Activated CD8-positive, alpha-beta memory T cell treated with anti-CD3 and anti-CD28 coated beads for 36 hours (primary cell): Measurements from ENCODE around the gene CENPO. TPM values are rescaled to one million over a fixed set of nuclear protein-coding genes. Genes with fewer than 3 reads are reported as not detected.

Experiments
- CTCF ChIA-PET: fragments of 350-600 bp; sonication (Branson Sonifier 250); formaldehyde crosslinking; loops from one replicate; lab custom pipeline; 2021; ENCODE audit warnings: antibody characterized with exemption; lab: Charles Lee
- POLR2A ChIA-PET: fragments of 350-600 bp; sonication (Branson Sonifier 250); formaldehyde crosslinking; loops from one replicate; lab custom pipeline; 2021; ENCODE audit warnings: antibody characterized with exemption; lab: Charles Lee
- total RNA-seq, 2 experiments: library from RNA; stranded (reverse); gene quantifications; one replicate each; pipeline ENCODE4 v1.2.3, GENCODE V29; 2021

The CENPO gene
- total RNA-seq, 2 experiments from 2014 or later = 47.5 to 49.6 TPM

DNA sequence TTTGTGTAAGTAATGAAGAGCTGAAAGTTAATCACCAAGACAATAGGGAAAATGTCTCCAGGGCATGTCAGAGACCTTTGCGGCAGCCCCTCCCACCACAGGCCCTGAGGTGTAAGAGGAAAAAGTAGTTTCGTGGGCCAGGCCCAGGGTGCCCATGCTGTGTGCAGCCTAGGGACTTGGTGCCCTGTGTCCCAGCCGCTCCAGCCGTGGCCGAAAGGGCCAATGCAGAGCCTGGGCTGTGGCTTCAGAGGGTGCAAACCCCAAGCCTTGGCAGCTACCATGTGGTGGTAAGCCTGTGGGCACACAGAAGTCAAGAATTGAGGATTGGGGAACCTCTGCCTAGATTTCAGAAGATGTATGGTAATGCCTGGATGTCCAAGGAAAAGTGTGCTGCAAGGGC lies 52.5 kb downstream of the CENPO start:
- POLR2A ChIA-PET = no interaction called here
- CTCF ChIA-PET = no interaction called here

DNA sequence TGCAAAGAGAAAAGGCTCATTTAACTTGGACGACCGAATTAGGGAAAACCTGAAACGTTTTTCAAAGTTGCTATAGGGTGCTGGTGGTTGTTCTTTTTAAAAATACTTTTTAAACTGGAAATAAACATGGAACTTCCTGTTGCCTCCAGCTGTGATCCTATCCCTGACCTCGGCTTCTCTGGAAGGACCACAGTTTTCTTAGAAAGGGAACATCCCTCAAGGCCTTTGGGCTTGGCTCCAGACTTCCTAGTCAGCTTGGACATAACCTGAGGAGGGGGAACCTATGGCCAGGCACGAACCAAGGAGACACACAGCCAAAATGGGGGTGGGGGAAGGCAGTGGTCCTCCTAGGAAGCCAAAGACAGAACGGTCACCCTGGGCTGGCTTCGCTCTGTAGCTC lies 57.7 kb downstream of the CENPO start:
- ChIA-PET POLR2A (no interaction called here), CTCF (no interaction called here)

DNA sequence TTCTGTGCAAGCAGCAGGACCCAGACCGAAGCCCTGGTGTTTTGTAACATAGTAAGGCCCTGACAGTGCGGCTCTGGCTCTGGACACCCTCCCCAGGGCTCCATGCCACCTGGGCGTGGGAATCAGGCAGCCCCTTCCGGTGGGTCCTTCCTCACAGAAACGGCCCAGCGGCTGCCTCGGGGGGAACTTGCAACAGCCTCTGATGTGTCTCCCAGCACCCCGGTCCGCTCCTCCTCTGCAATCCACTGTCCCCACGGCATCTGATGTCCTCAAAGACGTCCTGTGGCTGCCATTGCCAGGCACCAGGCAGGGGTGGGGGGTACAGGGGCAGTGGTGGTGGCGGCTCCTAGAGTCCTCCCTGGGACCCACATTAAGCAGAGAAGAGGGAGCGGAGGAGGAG lies 58.8 kb downstream of the CENPO start:
- POLR2A ChIA-PET = no interaction called here

DNA sequence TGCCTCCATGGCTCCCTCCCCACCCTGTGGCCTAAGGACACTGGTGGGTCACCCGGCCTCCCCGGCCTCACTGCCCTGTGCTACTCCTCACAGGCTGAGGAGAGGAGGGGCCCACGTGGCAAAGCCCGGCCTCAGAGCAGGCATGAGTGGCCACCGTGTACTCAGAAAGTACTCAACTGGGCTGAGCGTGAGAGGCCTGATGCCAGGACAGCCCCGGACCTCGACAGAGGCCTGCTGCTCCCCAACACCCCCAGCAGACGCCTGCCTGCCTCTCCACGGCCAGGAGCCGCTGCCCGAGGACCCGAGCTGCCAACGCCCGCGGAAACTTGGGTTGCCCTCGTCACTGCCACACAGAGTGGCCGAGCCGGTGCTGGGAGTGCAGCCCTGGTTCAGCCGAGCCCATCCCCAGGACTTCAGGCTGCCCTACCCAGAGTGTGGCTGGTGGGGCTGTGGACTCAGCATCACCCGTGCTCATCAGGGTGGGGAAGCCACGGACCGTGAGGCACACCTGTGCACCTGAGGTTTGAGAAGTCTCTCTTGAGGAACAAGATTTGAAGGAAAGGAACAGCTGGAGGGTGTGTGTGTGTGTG lies 59.3 kb downstream of the CENPO start:
- POLR2A ChIA-PET = no interaction called here
- CTCF ChIA-PET = no interaction called here

More for the DNA sequence above, 58.8 kb downstream of the CENPO start:
- CTCF ChIA-PET = no interaction called here

DNA sequence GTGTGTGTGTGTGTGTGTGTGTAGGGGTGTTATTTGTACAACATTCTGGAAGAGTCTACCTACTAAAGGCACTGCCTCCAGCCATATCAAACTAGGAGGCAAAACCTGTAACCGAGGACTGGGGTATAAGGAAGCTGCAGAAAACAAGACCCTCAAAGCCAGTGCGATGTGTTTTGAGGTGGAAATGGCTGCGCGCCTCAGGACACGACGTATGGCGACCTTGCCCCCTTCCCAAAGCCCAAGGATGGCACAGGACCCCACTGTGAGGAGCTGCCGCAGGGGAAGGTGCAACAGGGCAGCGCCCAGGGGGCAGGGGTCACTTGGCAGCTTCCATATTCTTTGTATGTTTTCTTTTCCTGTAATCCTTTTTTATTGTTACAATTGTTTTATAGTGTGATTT lies 59.8 kb downstream of the CENPO start:
- ChIA-PET POLR2A (no interaction called here), CTCF (no interaction called here)

DNA sequence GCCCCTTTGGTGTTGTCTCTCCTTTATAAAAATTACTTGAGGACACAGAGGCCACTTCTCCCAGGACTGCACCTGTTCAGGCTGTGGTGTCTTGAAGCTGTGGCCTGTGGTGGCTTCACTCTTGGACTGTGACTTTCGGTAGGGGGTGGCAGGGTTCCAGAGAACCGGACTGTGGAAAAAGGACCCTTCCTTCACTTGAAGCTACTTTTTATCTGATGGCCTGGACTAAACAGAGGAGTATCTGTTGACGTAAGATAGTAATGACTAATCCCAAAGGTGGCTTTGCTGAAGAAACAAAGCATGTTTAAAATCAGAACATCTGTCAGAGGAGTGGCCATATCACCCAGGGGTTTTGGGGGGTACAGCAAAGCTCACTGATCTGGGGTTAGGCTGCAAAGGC lies 60.8 kb downstream of the CENPO start:
- ChIA-PET CTCF (interaction anchor here (0.5 kb wide), 1 partner anchor 577 kb away, joined by 3 read pairs; no protein-coding TSS in a partner anchor), POLR2A (no interaction called here)

DNA sequence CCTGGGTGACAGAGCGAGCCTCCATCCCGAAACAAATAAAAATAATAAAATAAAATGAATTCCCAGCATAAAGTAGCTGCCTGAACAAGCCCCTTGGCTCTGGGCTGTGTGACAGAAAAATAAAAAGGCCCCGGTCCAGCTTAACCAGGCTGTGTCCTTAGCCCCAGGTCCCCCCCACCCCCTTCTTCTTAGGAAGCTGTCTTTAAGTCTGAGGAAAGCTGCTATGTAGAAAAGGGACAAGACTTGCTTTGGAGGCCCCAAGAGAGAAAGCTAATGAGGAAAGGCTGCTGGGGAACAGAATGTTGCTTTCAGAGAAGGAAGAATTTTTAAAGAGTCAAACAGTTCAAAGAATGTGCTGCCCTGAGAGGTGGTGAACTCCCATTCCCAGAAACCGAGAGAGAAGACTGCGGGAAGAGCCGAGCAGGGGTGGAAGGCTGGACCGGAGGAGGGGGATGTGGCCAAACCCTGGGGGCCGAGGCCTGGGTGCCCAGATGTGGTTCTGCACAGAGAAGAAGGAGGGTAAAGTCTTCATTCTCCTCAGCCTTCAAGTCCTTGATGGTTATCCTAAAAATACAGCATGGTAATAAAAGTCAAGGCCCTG lies 61.9 kb downstream of the CENPO start:
- POLR2A ChIA-PET = no interaction called here
- CTCF ChIA-PET = no interaction called here

DNA sequence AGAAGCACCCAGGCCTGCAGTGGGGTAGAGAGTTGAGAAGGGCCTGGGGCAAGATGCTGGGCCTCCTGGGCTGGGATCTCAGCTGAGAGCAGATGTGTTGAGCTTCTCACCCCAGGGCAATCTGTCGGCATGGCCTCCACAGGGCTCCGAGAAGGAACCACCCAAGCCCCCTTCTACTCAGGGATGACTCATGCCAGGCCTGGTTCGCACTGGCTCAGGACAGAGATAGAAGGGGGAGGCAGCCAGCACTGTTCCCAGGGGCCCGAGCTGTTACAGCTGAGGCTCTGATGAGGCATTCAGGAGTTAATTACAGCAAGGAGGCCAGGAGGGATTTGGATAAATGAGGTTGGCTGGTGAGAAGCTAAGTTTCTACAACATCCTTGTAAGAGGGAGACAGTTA lies 62.5 kb downstream of the CENPO start:
- CTCF ChIA-PET = no interaction called here
- POLR2A ChIA-PET = no interaction called here

DNA sequence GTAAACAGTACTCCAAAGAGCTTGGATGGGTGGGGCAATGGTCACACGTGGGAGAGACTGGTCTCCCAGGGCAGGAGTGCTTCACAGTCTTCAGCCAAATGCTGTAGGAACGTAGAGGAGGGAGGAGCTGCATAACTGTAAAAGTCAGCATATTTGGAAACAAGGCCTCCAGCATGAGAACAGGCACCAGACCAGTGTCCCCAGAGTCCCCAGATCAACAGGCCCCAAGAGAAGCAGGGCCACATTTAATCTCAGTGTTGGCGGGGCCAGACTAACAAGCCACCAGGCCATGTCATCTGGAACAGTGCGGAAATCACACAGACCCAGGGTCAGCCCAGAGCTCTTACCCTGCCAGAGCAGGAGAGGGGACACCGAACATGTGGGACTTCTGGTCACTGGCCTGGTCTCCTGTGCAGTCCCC lies 63.6 kb downstream of the CENPO start:
- ChIA-PET POLR2A (no interaction called here), CTCF (no interaction called here)

DNA sequence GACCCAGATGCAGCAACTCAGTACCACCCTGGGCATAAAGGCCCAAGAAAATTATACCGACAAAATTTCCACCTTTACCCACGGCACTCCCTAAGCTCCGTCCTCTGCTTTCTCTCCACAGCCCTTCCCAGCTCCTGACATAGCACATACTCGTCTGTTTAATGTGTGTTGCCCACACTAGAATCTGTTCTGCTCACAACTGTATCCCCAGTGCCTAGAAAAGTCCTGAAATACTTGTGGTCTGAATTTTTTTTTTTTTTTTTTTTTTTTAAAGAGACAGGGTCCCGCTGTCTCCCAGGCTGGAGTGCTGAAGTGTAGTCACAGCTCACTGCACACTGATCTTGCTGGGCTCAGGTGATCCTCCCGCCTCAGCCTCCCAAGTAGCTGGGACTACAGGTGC lies 64.5 kb downstream of the CENPO start:
- ChIA-PET POLR2A (no interaction called here), CTCF (no interaction called here)

DNA sequence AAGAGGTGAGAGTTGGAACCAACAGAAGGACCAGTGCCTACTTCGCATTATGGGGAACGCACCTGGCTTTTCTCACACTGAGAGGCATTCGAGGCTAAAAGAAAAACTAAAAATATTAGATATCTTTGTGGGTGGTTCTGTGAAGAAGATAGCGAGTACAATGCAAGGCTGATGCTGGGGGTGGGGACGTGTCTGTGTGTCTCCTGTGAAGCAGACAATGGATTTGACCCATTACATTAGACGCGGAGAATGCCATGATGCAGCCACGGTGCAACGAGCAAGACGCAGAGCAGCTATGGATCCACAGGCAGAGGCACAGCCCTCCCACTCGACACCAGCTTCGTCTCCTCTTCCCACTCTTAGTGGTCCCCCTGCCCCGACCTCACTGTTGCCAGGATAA lies 65.8 kb downstream of the CENPO start:
- CTCF ChIA-PET = no interaction called here
- POLR2A ChIA-PET = no interaction called here

DNA sequence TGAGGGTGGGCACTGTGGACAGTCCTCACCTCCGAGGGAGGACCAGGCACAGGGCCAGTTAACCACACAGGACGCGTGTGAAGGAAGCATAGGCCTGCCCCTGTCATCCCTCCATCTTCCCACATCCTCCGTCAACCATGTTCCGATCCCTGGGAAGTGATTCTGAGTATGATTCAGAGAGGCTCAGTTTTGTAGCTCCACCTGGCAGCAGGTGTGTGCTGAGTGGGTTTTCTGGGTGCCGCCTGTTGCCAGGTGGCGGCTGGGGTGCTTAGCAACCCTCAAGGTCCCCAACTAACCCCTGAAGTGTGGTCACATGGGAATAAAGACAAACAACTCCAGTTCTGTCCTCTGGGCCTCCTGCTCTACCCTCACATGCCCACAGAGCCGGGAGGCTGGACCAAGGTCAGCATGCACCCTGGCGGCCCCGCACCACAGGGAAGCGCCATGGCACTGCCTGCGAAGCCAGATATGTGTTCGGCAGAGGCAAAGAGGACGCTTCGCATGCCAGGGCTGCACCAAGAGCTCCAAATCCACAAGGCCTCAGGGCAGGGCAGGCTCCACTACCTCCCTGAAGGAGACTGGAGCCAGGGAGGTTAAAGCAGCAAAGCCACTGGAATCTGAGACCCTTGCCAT lies 66.9 kb downstream of the CENPO start:
- ChIA-PET POLR2A (no interaction called here), CTCF (no interaction called here)

DNA sequence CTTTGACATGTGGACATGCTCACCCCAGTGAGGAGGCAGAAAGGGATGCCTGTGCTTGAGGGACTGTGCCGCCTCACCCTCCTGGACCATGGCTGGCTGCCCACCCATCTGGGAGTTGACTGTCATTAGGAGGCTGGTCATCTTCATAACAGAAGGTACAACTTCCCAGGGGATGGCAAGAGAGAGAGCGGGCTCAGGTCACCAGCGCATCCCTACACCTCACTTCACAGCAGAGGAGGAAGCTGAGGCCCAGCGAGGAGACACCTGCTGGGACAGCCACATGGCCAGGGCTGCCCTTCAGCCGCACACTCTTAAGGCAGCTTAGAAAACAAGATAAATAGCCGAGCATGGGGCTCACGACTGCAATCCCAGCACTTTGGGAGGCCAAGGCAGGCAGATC lies 67.4 kb downstream of the CENPO start:
- ChIA-PET CTCF (no interaction called here), POLR2A (no interaction called here)

DNA sequence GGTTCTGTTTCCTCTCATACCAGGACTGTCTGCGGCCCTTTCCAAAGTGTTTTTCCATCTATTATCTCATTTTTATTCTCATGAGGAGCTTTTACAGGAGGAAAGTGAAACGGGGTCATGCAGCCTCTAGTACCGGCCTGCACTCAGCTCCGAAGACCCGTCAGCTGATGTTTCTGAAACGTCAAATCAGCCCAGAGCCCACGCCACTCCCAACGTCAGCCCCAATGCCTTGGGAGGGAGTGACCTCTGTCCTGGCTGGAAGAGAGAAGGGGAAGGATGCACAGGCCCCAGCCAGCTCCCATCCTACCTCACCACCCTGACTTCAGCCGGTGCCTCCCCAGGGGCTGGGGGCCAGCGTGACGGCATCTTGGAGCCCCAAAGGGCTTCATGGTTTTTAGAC lies 68.3 kb downstream of the CENPO start:
- POLR2A ChIA-PET = no interaction called here
- CTCF ChIA-PET = no interaction called here

DNA sequence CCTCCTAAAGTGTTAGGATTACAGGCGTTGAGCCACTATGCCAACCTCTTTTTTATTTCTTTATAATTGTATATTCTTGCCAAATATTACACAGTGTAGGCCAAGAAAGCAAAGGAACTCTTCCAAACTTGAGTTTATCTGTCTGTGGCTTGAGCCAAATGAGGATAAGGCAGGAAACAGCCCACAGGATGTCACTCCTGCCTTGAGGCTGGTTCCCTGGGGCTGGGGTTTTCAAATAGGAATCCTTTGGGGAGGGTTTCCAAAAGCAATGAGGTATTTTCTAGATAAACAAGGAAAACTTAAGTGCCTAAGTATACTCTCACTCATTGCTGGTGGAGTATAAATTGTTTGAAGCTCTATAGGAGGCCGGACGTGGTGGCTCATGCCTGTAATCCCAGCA lies 70.4 kb downstream of the CENPO start:
- ChIA-PET POLR2A (no interaction called here), CTCF (interaction anchor here (0.6 kb wide), 1 partner anchor 13 kb away, joined by 3 read pairs; no protein-coding TSS in a partner anchor)

DNA sequence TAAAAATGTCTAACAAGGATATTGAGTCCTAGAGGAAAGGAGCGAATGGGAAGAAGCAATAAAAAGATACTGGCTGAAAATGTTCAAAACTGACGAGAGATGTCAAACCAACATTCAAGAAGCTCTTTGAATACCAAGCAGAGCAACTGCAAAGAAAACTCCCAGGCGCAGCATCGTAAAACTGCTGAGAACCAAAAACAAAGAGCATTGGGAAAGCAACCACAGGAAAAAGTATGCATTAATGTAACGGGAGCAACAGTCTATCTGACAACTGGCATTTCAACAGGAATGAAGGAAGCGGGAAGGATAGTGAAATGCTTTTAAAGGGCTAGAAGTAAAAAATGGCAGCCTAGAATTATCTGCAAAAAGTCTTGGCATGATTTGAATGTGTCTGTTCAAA lies 73.7 kb downstream of the CENPO start:
- ChIA-PET POLR2A (no interaction called here), CTCF (no interaction called here)

DNA sequence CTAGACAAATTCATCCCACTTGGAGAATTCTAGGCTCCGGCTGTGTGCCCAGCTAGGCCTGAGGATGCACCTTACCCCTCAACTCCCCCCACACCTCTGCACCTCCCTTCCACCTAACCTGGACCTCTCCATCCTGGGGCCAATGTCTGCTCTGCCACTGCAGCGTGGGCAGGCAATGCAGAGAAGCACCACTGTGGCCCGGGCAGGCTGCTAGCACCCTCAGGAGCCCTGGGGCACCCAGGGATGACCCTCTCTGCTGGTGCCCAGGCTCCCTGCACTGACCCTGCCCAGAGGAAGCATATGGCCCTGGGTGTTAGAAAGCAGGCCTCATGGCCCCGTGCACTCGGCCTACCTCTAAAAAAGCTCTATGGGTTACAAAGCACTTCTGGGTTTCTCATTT lies 77.2 kb downstream of the CENPO start:
- POLR2A ChIA-PET = no interaction called here
- CTCF ChIA-PET = no interaction called here

DNA sequence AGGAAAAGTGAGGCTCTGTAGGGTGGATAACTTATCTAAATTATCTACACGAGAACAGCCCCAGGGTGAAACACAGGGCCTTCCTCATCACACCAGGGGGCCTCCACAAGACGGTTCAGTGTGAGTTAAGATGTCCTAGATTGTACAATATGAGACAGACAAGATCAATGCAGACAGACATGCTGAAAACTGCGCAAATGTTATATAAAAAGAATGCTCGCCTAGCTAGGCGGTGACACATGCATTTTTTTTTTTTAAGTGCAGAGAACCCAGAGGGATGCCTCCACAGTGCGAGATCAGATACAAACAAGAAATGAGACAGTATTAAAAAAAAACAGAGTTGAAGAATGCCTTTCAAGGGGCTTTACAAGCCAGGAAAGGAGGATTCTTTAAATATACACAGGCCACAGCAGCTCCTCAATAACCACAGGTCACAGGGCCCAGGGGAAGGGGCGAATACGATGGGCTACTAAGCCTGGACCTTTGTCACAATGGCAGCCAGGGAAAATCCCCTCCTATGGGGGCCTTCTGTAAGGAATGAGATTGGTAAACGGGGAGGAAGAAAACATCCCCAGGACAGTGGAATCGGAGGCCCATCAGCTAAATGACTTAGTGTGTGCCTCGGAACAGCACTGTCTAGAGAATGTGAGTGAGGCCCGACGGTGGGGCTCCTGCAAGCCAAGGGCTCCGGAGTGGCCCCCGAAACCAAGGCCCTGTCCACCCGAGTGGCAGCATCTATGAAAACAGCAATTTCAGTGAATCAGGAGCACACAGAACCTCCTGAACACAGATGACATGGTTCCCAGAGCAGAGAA lies 77.9 kb downstream of the CENPO start:
- ChIA-PET CTCF (no interaction called here), POLR2A (no interaction called here)

DNA sequence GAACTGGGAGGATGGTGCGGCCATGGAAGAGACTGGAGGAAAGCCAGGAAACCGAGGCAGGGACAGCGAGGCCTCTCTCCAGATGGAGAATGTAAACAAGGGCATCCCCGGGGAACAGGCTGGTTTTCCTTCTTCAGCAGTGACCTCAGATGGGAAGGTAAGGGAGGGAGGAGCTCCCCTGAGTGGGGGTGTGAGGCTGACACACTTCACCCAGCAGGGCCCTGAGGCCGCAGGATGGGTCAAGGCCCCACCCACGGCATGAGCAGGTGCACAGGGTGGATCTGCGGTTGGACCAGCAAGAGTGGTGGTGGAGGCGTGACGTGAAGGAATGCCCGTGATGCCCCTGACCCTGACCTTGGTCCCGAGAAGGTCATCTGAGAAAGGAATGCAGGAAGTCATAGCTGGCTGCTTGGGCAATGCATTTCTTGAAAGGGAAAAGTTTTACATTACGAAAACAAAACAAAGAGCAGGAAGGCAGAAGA lies 78.7 kb downstream of the CENPO start:
- ChIA-PET CTCF (no interaction called here), POLR2A (no interaction called here)
